Measurements from ENCODE around the gene AQP3. TPM values are rescaled to one million over a fixed set of nuclear protein-coding genes. Genes with fewer than 3 reads are reported as not detected.

The AQP3 gene
- total and polyA plus RNA-seq, 9 of the 15 experiments (the other 6 are each of a cell fraction or from before 2014, with no cell fraction given) = 4.2 to 31.5 (median 17.6) TPM

DNA sequence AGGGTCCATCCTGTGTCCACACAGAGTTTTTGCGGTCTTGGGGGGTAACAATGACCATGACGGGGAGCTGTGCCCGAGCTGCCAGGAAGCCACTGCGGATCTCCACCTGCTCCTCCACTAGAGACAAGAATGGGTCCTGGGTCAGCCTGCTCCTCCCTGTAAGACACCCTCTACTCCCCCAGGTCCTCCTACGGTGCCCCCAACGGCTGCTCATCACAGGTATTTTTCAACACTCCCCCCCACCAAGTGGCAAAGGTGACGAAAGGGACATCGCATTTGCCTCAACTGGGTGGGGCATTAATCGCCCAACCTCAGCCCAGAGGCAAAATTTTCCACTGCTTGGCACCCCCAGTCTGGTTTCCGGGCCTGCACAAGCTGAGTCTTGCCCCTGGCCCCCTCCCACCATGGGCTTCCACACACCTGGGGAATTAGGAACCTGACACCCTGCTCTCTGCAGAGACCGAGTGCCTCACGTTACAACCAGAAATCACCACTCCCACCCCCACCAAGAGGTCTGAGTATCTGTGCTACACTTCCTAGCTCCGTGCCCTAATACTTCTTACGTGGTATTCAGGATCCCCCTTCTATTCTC, 16.7 kb upstream of the AQP3 start:
- no peaks in the 10 kb centered on the region for H3K9me3 ChIP-seq (replicated peaks; ENCODE audit: control insufficient read depth, insufficient read depth, low read depth, low read length)
- BruUV-seq (replicated peaks) = no TSS peak
- H3K36me3 ChIP-seq (ENCODE audit: control insufficient read depth, insufficient read depth, low read length) = peaks cover 90% of the 10 kb centered on the region
- 89% methylated on average over 9 of the region's 14 CpGs for WGBS (ENCODE audit: insufficient coverage, low coverage, missing lambda C conversion rate)
- DNase-seq (ENCODE audit: extremely low read depth in 1 of 4, low spot score in 3 of 4) = no peak
- no peak for FAIRE-seq
- H3K4me3 ChIP-seq = no peak overlapping the region
- H3K9me1 ChIP-seq (ENCODE audit: control insufficient read depth, insufficient read depth, low read length) = no peaks in the 10 kb centered on the region
- intact Hi-C loops (cut with micrococcal nuclease) (no loop called here), in situ Hi-C loops (cut with MboI) (loop anchor here (10.0 kb wide), 1 partner anchor 59 kb away; the partner anchor contains the start of gene AQP7)
- H4K20me1 ChIP-seq (replicated peaks; ENCODE audit: control insufficient read depth, insufficient read depth, low read length) = no peaks in the 10 kb centered on the region
- no peak overlapping the region for H3K27ac ChIP-seq (ENCODE audit: extremely low read depth, low read depth, low read length)
- no peaks in the 10 kb centered on the region for H3K79me2 ChIP-seq (ENCODE audit: control insufficient read depth, insufficient read depth, low read length)
- ChIA-PET CTCF (ENCODE audit: low intra/inter-chr PET ratio) (no interaction called here), POLR2A (interaction anchor here (0.5 to 1.2 kb wide), 3 partner anchors 10 to 200 kb away, joined by 3 to 5 read pairs (median 4); partner anchors contain the start of gene NOL6)
- H3K4me1 ChIP-seq (replicated peaks in 1 of 2; ENCODE audit: control insufficient read depth in 2 of 2, insufficient read depth in 2 of 2, low read length in 2 of 2) = peaks cover 0 to 3% of the 10 kb centered on the region in 2 experiments; a peak in 3 of 5 replicates
- no peak overlapping the region for H3K9ac ChIP-seq (ENCODE audit: insufficient read depth in 1 of 2, low read depth in 2 of 2, low read length in 2 of 2)
- H3K4me2 ChIP-seq (ENCODE audit: insufficient read depth, low read length) = no peak overlapping the region
- no peak for TF ChIP-seq SUPT5H (IDR thresholded peaks at IDR 0.05)
- TF ChIP-seq, protein P1, sequence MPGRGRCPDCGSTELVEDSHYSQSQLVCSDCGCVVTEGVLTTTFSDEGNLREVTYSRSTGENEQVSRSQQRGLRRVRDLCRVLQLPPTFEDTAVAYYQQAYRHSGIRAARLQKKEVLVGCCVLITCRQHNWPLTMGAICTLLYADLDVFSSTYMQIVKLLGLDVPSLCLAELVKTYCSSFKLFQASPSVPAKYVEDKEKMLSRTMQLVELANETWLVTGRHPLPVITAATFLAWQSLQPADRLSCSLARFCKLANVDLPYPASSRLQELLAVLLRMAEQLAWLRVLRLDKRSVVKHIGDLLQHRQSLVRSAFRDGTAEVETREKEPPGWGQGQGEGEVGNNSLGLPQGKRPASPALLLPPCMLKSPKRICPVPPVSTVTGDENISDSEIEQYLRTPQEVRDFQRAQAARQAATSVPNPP (IDR thresholded peaks at IDR 0.05; ENCODE audit: borderline replicate concordance, insufficient read depth, insufficient read length) = no peak
- no peak for TF ChIP-seq ARID2 (IDR thresholded peaks at IDR 0.05)
- TF ChIP-seq CCAR2 (IDR thresholded peaks at IDR 0.05; ENCODE audit: low read depth, low read length) = no peak
- no peak for TF ChIP-seq TFAM (CRISPR knock-in tag; conservative IDR thresholded peaks at IDR 0.05)
- TF ChIP-seq XRCC5 (IDR thresholded peaks at IDR 0.05; ENCODE audit: low read depth, low read length) = no peak
- TF ChIP-seq HMG20A (CRISPR knock-in tag; conservative IDR thresholded peaks at IDR 0.05) = no peak
- no peak for TF ChIP-seq SIN3B (IDR thresholded peaks at IDR 0.05; ENCODE audit: low read depth)
- no peak for TF ChIP-seq BACH1 (tag; IDR thresholded peaks at IDR 0.05)
- H3K27me3 ChIP-seq (ENCODE audit: control insufficient read depth in 2 of 2, insufficient read depth in 2 of 2, low read length in 2 of 2) = no peaks in the 10 kb centered on the region
- H2AFZ ChIP-seq (ENCODE audit: low read depth, low read length) = no peak overlapping the region
- no peak for ATAC-seq

All from K562 (cell line).